Mammary microvascular endothelial cell (primary cell): Measurements from ENCODE around the gene ANKRD28. TPM values are rescaled to one million over a fixed set of nuclear protein-coding genes. Genes with fewer than 3 reads are reported as not detected.

ENCODE experiments used
- total RNA-seq: library from RNA; depleted of rRNA; stranded (reverse); fragments of >200 nt; gene quantifications from 2 replicates; pipeline ENCODE4 v1.2.3, GENCODE V29; 2015

The ANKRD28 gene
- 37.3 and 42.9 TPM in 2 replicates for total RNA-seq

DNA sequence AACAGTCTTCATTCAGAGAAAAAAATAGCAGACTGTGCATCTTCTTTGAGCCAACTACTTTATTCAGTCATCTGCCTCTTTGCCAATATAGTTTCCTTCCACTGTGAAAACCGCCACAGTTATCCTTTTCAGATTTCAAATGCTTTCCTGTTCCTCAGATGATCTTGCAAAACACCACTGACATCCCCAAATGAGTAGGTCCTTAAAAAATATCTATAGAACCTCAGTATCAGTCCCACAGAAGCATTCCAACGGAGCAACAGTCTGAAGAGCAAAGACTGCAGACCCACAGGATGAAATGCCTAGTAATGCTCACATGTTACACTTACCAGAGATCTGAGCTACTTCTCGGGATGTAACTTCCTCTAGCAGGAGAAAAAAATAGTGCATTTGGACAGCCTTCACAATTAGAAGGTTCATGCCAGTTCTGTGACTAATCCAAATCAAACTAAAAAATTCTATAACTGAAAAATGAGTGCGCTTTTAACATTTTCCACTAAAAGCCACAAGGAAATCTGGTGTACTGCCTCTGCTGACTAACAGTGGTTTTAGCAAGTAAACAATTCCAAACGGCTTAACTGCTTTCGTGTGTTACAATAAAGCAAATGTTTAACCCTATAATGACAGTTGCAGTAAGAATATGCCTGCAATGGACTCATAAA, at the start of gene ANKRD28:
TSS of gene ANKRD28 (minus strand) at position 338 of the 662 bp plus-strand sequence. CDS start 1,458 bp downstream, outside the sequence.

Other genes starting within 250 kb of the ANKRD28 start
- 17.9 and 27.9 TPM in 2 replicates for gene HACL1, start 196.4 kb downstream of the ANKRD28 start, total RNA-seq
- gene BTD, start 196.2 kb downstream of the ANKRD28 start, total RNA-seq = 14.1 and 23.3 TPM in 2 replicates